ENCODE data around the gene ZNF397. TPM values are rescaled to one million over a fixed set of nuclear protein-coding genes. Genes with fewer than 3 reads are reported as not detected.

ZNF397 gene
- 9.6 and 12.4 TPM in 2 replicates for total RNA-seq

GRCh38 chr18:35240664-35241447 is at the start of gene ZNF397:
Gene ZNF397 (plus strand): TSS chr18:35241034. CDS start chr18:35242471, 1,437 bp downstream.

GRCh38 chr18:35290094-35290735 is 49.4 kb downstream of the ZNF397 start, which contains the start of gene ZSCAN30:
Gene ZSCAN30 (minus strand): TSS chr18:35290229. CDS start chr18:35264352, 25,877 bp downstream.

Other genes with a start within 250 kb of the ZNF397 start
- gene MAPRE2, start 199.6 kb upstream of the ZNF397 start, total RNA-seq: 15.7 and 17.1 TPM in 2 replicates
- gene ZSCAN30, start 49.2 kb downstream of the ZNF397 start, total RNA-seq: 8.6 and 9.0 TPM in 2 replicates
- gene ZNF24, start 103.4 kb downstream of the ZNF397 start, total RNA-seq: 32.6 and 38.7 TPM in 2 replicates
- gene ZNF396, start 136.3 kb downstream of the ZNF397 start, total RNA-seq: 0.95 and 0.98 TPM in 2 replicates